ENCODE results near the gene ARL5A.

ARL5A gene

GRCh38 chr2:151803811-151804210 is 24.4 kb downstream of the ARL5A start:
- DNase-seq (ENCODE audit: low read depth in 1 of 2, low spot score in 1 of 2) = no peak
- TF ChIP-seq SPI1 (IDR thresholded peaks at IDR 0.05; ENCODE audit: borderline replicate concordance, low read depth) (no peak), CTCF (IDR thresholded peaks at IDR 0.05; ENCODE audit: insufficient read depth, low read length) (no peak), POLR2AphosphoS5 (IDR thresholded peaks at IDR 0.05; ENCODE audit: low read depth) (no peak), GABPA (IDR thresholded peaks at IDR 0.05; ENCODE audit: low read depth) (no peak), REST (IDR thresholded peaks at IDR 0.05; ENCODE audit: insufficient replicate concordance, low read depth) (no peak)
- Histone ChIP-seq H3K4me3 (replicated peaks; ENCODE audit: insufficient read depth, low read length) (no peak overlapping the region), H3K27ac (replicated peaks) (no peak overlapping the region), H3K27me3 (ENCODE audit: insufficient read depth, poor library complexity, severe bottlenecking) (no peaks in the 10 kb centered on the region)

GRCh38 chr2:151802315-151802714 is 25.9 kb downstream of the ARL5A start:
- TF ChIP-seq REST (IDR thresholded peaks at IDR 0.05; ENCODE audit: insufficient replicate concordance, low read depth) = no peak
- TF ChIP-seq POLR2AphosphoS5 (IDR thresholded peaks at IDR 0.05; ENCODE audit: low read depth) = no peak
- TF ChIP-seq SPI1 (IDR thresholded peaks at IDR 0.05; ENCODE audit: borderline replicate concordance, low read depth) = no peak
- no peak for TF ChIP-seq CTCF (IDR thresholded peaks at IDR 0.05; ENCODE audit: insufficient read depth, low read length)
- TF ChIP-seq GABPA (IDR thresholded peaks at IDR 0.05; ENCODE audit: low read depth) = no peak
- H3K27ac ChIP-seq (replicated peaks) = no peak overlapping the region
- DNase-seq (ENCODE audit: low read depth in 1 of 2, low spot score in 1 of 2) = no peak
- no peak overlapping the region for H3K4me3 ChIP-seq (replicated peaks; ENCODE audit: insufficient read depth, low read length)
- H3K27me3 ChIP-seq (ENCODE audit: insufficient read depth, poor library complexity, severe bottlenecking) = no peaks in the 10 kb centered on the region

GRCh38 chr2:151799886-151800292 is 28.3 kb downstream of the ARL5A start:
- no peaks in the 10 kb centered on the region for H3K27me3 ChIP-seq (ENCODE audit: insufficient read depth, poor library complexity, severe bottlenecking)
- no peak overlapping the region for H3K4me3 ChIP-seq (replicated peaks; ENCODE audit: insufficient read depth, low read length)
- TF ChIP-seq REST (IDR thresholded peaks at IDR 0.05; ENCODE audit: insufficient replicate concordance, low read depth) (no peak), CTCF (IDR thresholded peaks at IDR 0.05; ENCODE audit: insufficient read depth, low read length) (no peak), SPI1 (IDR thresholded peaks at IDR 0.05; ENCODE audit: borderline replicate concordance, low read depth) (no peak), POLR2AphosphoS5 (IDR thresholded peaks at IDR 0.05; ENCODE audit: low read depth) (no peak), GABPA (IDR thresholded peaks at IDR 0.05; ENCODE audit: low read depth) (no peak)
- DNase-seq (ENCODE audit: low read depth in 1 of 2, low spot score in 1 of 2) = no peak
- no peak overlapping the region for H3K27ac ChIP-seq (replicated peaks)

Data from HL-60 (cell line).